NCI-H128 (cell line): ENCODE results near the gene CFTR.
"Not testable (repeated sequence)": the region's sequence is repeated elsewhere in the genome, so short reads cannot be mapped to it uniquely, and the experiment has no call there.

Source experiments
- DNase-seq: peaks from one replicate; lab custom pipeline; 2025; ENCODE audit not compliant: unreplicated experiment; lab: John Stamatoyannopoulos, UW

The CFTR gene

GRCh38 chr7:117495308-117495707 lies 15.5 kb downstream of the CFTR start:
- DNase-seq: no peak

- no peak for DNase-seq
Measured at GRCh38 chr7:117502331-117502730, 22.5 kb downstream of the CFTR start.

GRCh38 chr7:117505238-117505637 lies 25.4 kb downstream of the CFTR start:
- no peak for DNase-seq

GRCh38 chr7:117508676-117509075 lies 28.9 kb downstream of the CFTR start:
- no peak for DNase-seq

- not testable (repeated sequence) for DNase-seq
Measured at GRCh38 chr7:117517194-117517593, 37.4 kb downstream of the CFTR start.

GRCh38 chr7:117530390-117530789 lies 50.6 kb downstream of the CFTR start:
- no peak for DNase-seq

- DNase-seq: no peak
Measured at GRCh38 chr7:117531595-117532244, 51.9 kb downstream of the CFTR start.

GRCh38 chr7:117538053-117538452 lies 58.2 kb downstream of the CFTR start:
- no peak for DNase-seq

- DNase-seq: no peak
Measured at GRCh38 chr7:117544061-117544460, 64.2 kb downstream of the CFTR start.

GRCh38 chr7:117548035-117548434 lies 68.2 kb downstream of the CFTR start:
- no peak for DNase-seq

- no peak for DNase-seq
Measured at GRCh38 chr7:117550625-117551024, 70.8 kb downstream of the CFTR start.

- no peak for DNase-seq
Measured at GRCh38 chr7:117552660-117553059, 72.8 kb downstream of the CFTR start.

- DNase-seq: no peak
Measured at GRCh38 chr7:117555260-117555659, 75.4 kb downstream of the CFTR start.

- DNase-seq: no peak
Measured at GRCh38 chr7:117559391-117559790, 79.6 kb downstream of the CFTR start.

GRCh38 chr7:117560030-117560429 lies 80.2 kb downstream of the CFTR start:
- no peak for DNase-seq

- no peak for DNase-seq
Measured at GRCh38 chr7:117562759-117563158, 82.9 kb downstream of the CFTR start.

GRCh38 chr7:117564080-117564479 lies 84.3 kb downstream of the CFTR start:
- DNase-seq: no peak

GRCh38 chr7:117564627-117565026 lies 84.8 kb downstream of the CFTR start:
- no peak for DNase-seq

GRCh38 chr7:117565226-117565625 lies 85.4 kb downstream of the CFTR start:
- DNase-seq: no peak

GRCh38 chr7:117567781-117568180 lies 88.0 kb downstream of the CFTR start:
- DNase-seq: no peak

GRCh38 chr7:117572856-117573620 lies 93.2 kb downstream of the CFTR start:
- DNase-seq: no peak

- no peak for DNase-seq
Measured at GRCh38 chr7:117581424-117581823, 101.6 kb downstream of the CFTR start.
